Fibroblast of skin of right quadriceps (primary cell): ENCODE measurements around the gene CNNM2.
A peak's percentile ranks its signal among the peaks of the same experiment; 100 is the strongest.
"Not testable (repeated sequence)": the region's sequence is repeated elsewhere in the genome, so short reads cannot be mapped to it uniquely, and the experiment has no call there.

Source experiments
- DNase-seq: peaks from one replicate; pipeline ENCODE4 v3.0.0-alpha.2; 2013

CNNM2 gene

GRCh38 chr10:102927311-102928010 is 9.4 kb downstream of the CNNM2 start:
- no peak for DNase-seq

- not testable (repeated sequence) for DNase-seq
These were observed 10.3 kb downstream of the CNNM2 start for GRCh38 chr10:102928442-102928841.

GRCh38 chr10:102930720-102931119 is 12.6 kb downstream of the CNNM2 start:
- DNase-seq = no peak

- no peak for DNase-seq
These were observed 13.5 kb downstream of the CNNM2 start for GRCh38 chr10:102931643-102932042.

- DNase-seq = no peak
These were observed 17.4 kb downstream of the CNNM2 start for GRCh38 chr10:102935505-102935904.

- no peak for DNase-seq
These were observed 18.0 kb downstream of the CNNM2 start for GRCh38 chr10:102935939-102936605.

- no peak for DNase-seq
These were observed 23.3 kb downstream of the CNNM2 start for GRCh38 chr10:102941401-102941800.

GRCh38 chr10:102945449-102945848 is 27.4 kb downstream of the CNNM2 start:
- DNase-seq = no peak

- no peak for DNase-seq
These were observed 27.9 kb downstream of the CNNM2 start for GRCh38 chr10:102945962-102946361.

GRCh38 chr10:102946992-102947391 is 28.9 kb downstream of the CNNM2 start:
- DNase-seq = no peak

GRCh38 chr10:102948176-102948575 is 30.1 kb downstream of the CNNM2 start:
- no peak for DNase-seq

GRCh38 chr10:102948786-102949185 is 30.7 kb downstream of the CNNM2 start:
- DNase-seq = no peak

GRCh38 chr10:102949916-102950315 is 31.8 kb downstream of the CNNM2 start:
- DNase-seq = no peak

- DNase-seq = peak; percentile 3
These were observed 33.2 kb downstream of the CNNM2 start for GRCh38 chr10:102951316-102951715.

- DNase-seq = no peak
These were observed 41.3 kb downstream of the CNNM2 start for GRCh38 chr10:102959360-102959759.

GRCh38 chr10:102960157-102960556 is 42.1 kb downstream of the CNNM2 start:
- DNase-seq = no peak

GRCh38 chr10:102962267-102962666 is 44.2 kb downstream of the CNNM2 start:
- no peak for DNase-seq

- DNase-seq = no peak
These were observed 45.1 kb downstream of the CNNM2 start for GRCh38 chr10:102962951-102963755.

- no peak for DNase-seq
These were observed 45.6 kb downstream of the CNNM2 start for GRCh38 chr10:102963756-102964025.

- DNase-seq = not testable (repeated sequence)
These were observed 46.0 kb downstream of the CNNM2 start for GRCh38 chr10:102964064-102964463.

- no peak for DNase-seq
These were observed 46.6 kb downstream of the CNNM2 start for GRCh38 chr10:102964713-102965112.

- no peak for DNase-seq
These were observed 47.3 kb downstream of the CNNM2 start for GRCh38 chr10:102965311-102965851.

GRCh38 chr10:102967123-102967522 is 49.0 kb downstream of the CNNM2 start:
- no peak for DNase-seq
